ENCODE data around the gene OR52N5. TPM values are rescaled to one million over a fixed set of nuclear protein-coding genes. Genes with fewer than 3 reads are reported as not detected.

OR52N5 gene
- total RNA-seq, 1 donor from 2014 or later: not detected

GRCh38 chr11:5738431-5738830, 44.7 kb downstream of the OR52N5 start:
- no peak for DNase-seq (ENCODE audit: extremely low spot score, unreplicated experiment)
- no peaks in the 10 kb centered on the region for H3K4me1 Mint-ChIP-seq (ENCODE audit: unreplicated experiment)

DNA sequence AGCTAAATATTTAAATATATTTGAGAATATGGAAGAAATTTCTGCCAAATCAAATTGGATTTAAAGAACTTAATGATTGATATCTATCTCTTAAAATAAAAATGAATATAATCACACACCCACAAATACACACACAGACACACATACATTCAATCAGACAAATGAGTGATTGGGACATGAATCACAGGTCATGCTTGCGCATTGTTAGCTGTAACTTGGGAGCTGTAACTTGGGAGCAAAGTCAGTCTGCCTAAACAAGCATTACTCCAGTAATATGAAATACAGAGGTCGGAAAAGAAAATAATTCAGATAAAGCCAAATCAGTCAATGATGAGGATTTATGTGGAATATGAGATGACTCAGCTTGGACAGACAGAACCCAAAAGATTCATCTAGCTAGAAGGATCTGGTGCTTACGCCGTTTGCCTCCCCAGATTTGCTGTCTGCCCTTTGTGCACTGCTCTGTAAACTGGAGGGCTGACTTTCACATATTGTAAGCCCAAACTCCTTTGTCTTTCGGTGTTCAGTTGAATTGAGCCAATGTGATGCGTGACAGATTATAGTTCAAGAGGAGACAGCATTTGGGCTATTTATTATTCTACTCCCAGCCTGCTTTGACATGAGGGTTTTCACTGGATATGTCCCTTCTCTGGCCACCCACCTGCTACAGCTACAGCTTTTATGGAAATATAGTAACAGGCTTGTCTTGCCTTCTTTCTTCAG, 45.3 kb downstream of the OR52N5 start:
- Mint-ChIP-seq H3K27me3 (ENCODE audit: unreplicated experiment) (peaks cover 39% of the 10 kb centered on the region), H3K27ac (ENCODE audit: unreplicated experiment) (no peak overlapping the region), H3K4me3 (ENCODE audit: unreplicated experiment) (no peak overlapping the region), H3K36me3 (ENCODE audit: unreplicated experiment) (peaks cover 2% of the 10 kb centered on the region), H3K4me1 (ENCODE audit: unreplicated experiment) (no peaks in the 10 kb centered on the region), H3K9me3 (ENCODE audit: unreplicated experiment) (peaks cover 13% of the 10 kb centered on the region)
- no peak for DNase-seq (ENCODE audit: extremely low spot score, unreplicated experiment)
- TF ChIP-seq, protein P1, sequence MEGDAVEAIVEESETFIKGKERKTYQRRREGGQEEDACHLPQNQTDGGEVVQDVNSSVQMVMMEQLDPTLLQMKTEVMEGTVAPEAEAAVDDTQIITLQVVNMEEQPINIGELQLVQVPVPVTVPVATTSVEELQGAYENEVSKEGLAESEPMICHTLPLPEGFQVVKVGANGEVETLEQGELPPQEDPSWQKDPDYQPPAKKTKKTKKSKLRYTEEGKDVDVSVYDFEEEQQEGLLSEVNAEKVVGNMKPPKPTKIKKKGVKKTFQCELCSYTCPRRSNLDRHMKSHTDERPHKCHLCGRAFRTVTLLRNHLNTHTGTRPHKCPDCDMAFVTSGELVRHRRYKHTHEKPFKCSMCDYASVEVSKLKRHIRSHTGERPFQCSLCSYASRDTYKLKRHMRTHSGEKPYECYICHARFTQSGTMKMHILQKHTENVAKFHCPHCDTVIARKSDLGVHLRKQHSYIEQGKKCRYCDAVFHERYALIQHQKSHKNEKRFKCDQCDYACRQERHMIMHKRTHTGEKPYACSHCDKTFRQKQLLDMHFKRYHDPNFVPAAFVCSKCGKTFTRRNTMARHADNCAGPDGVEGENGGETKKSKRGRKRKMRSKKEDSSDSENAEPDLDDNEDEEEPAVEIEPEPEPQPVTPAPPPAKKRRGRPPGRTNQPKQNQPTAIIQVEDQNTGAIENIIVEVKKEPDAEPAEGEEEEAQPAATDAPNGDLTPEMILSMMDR (IDR thresholded peaks at IDR 0.05): no peak

More at GRCh38 chr11:5738431-5738830, 44.7 kb downstream of the OR52N5 start:
- Mint-ChIP-seq H3K27ac (ENCODE audit: unreplicated experiment) (no peak overlapping the region), H3K4me3 (ENCODE audit: unreplicated experiment) (no peak overlapping the region), H3K9me3 (ENCODE audit: unreplicated experiment) (peaks cover 13% of the 10 kb centered on the region), H3K27me3 (ENCODE audit: unreplicated experiment) (peaks cover 45% of the 10 kb centered on the region), H3K36me3 (ENCODE audit: unreplicated experiment) (peaks cover 2% of the 10 kb centered on the region)
- TF ChIP-seq, protein P1 (IDR thresholded peaks at IDR 0.05): no peak

GRCh38 chr11:5737091-5737490, 46.1 kb downstream of the OR52N5 start:
- Mint-ChIP-seq H3K36me3 (ENCODE audit: unreplicated experiment) (peaks cover 2% of the 10 kb centered on the region), H3K4me1 (ENCODE audit: unreplicated experiment) (no peaks in the 10 kb centered on the region)
- DNase-seq (ENCODE audit: extremely low spot score, unreplicated experiment): no peak

GRCh38 chr11:5736396-5736795, 46.8 kb downstream of the OR52N5 start, which contains the start of gene OR56B1:
Gene OR56B1 (plus strand): TSS chr11:5736448. CDS start chr11:5736517, 69 bp downstream.
- H3K27me3 Mint-ChIP-seq (ENCODE audit: unreplicated experiment): peaks cover 25% of the 10 kb centered on the region
- H3K9me3 Mint-ChIP-seq (ENCODE audit: unreplicated experiment): peaks cover 4% of the 10 kb centered on the region
- no peak within 1 kb of the TSS for H3K27ac Mint-ChIP-seq (ENCODE audit: unreplicated experiment)
- no peak for DNase-seq (ENCODE audit: extremely low spot score, unreplicated experiment)
- H3K36me3 Mint-ChIP-seq (ENCODE audit: unreplicated experiment): no peaks in the 10 kb centered on the region
- H3K4me1 Mint-ChIP-seq (ENCODE audit: unreplicated experiment): no peaks in the 10 kb centered on the region
- H3K4me3 Mint-ChIP-seq (ENCODE audit: unreplicated experiment): no peak within 1 kb of the TSS
- TF ChIP-seq, protein P1 (IDR thresholded peaks at IDR 0.05): no peak

More at GRCh38 chr11:5737091-5737490, 46.1 kb downstream of the OR52N5 start:
- H3K4me3 Mint-ChIP-seq (ENCODE audit: unreplicated experiment): no peak overlapping the region
- peaks cover 11% of the 10 kb centered on the region for H3K9me3 Mint-ChIP-seq (ENCODE audit: unreplicated experiment)
- H3K27ac Mint-ChIP-seq (ENCODE audit: unreplicated experiment): no peak overlapping the region
- H3K27me3 Mint-ChIP-seq (ENCODE audit: unreplicated experiment): peaks cover 32% of the 10 kb centered on the region
- TF ChIP-seq, protein P1 (IDR thresholded peaks at IDR 0.05): no peak

DNA sequence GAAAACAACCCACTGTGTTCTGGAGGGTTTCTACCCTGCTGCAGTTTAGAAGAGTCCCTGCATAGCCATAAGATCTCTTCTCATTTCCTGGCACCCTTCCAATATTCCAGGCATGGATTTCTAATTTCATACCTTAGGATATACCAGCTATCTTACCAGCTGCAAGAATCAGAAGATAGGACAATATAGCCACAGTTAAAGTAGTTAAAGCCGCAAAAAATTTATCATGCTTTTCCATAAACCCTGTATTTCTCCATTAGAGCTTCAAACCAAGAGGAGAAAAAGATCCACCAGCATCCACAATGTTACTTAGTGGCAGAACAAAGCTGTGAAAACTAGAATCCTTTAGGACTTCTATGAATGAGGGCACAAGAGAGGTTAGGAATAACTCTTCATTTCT, 55.5 kb downstream of the OR52N5 start:
- H3K27ac Mint-ChIP-seq (ENCODE audit: unreplicated experiment): no peak overlapping the region
- no peak for DNase-seq (ENCODE audit: extremely low spot score, unreplicated experiment)
- no peaks in the 10 kb centered on the region for H3K4me1 Mint-ChIP-seq (ENCODE audit: unreplicated experiment)
- TF ChIP-seq, protein P1 (IDR thresholded peaks at IDR 0.05): no peak
- no peaks in the 10 kb centered on the region for H3K9me3 Mint-ChIP-seq (ENCODE audit: unreplicated experiment)
- peaks cover 61% of the 10 kb centered on the region for H3K27me3 Mint-ChIP-seq (ENCODE audit: unreplicated experiment)
- H3K36me3 Mint-ChIP-seq (ENCODE audit: unreplicated experiment): no peaks in the 10 kb centered on the region
- no peak overlapping the region for H3K4me3 Mint-ChIP-seq (ENCODE audit: unreplicated experiment)

Data from osteocyte (in vitro differentiated cells).